CD4-positive, alpha-beta T cell (primary cell): ENCODE results near the gene PHF10. TPM values are rescaled to one million over a fixed set of nuclear protein-coding genes. Genes with fewer than 3 reads are reported as not detected.
"Not testable (repeated sequence)": the region's sequence is repeated elsewhere in the genome, so short reads cannot be mapped to it uniquely, and the experiment has no call there.

Source experiments
- ATAC-seq: fragments of 200-7000 bp; cut with Tn5 transposase; one replicate; pipeline ENCODE4 v1.10.0; 2022; ENCODE audit warnings: mild to moderate bottlenecking; ENCODE audit not compliant: poor library complexity
- CTCF ChIA-PET: fragments of 350-600 bp; sonication (Branson Sonifier 250); formaldehyde crosslinking; loops from one replicate; lab custom pipeline; 2021; ENCODE audit warnings: antibody characterized with exemption, inconsistent platforms; lab: Charles Lee
- POLR2A ChIA-PET: fragments of 350-600 bp; sonication (Branson Sonifier 250); formaldehyde crosslinking; loops from one replicate; lab custom pipeline; 2021; ENCODE audit warnings: antibody characterized with exemption, inconsistent platforms; lab: Charles Lee
- DNase-seq, 14 experiments: peaks; one replicate each; pipeline ENCODE4 v3.0.0-alpha.2; 2013 to 2020; ENCODE audit warnings: mixed read lengths in 2 of 14
- H3K27ac ChIP-seq, 2 donors: one replicate each; pipeline versions ENCODE4 v1.5.1 to v1.7.0; 2013; ENCODE audit warnings: low read length in 2 of 2, low read depth in 1 of 2, mild to moderate bottlenecking in 1 of 2
- H3K27me3 ChIP-seq, 2 experiments: 1 replicate in 1 of 2; 2 replicates in 1 of 2; pipeline versions ENCODE4 v1.6.1 to v1.7.0; 2013; ENCODE audit warnings: low read length in 2 of 2, control low read depth in 1 of 2, mild to moderate bottlenecking in 1 of 2, moderate library complexity in 1 of 2; ENCODE audit not compliant: insufficient read depth in 2 of 2, control insufficient read depth in 1 of 2
- H3K36me3 ChIP-seq: one replicate; pipeline ENCODE4 v1.6.1; 2013; ENCODE audit warnings: low read length, control low read depth; ENCODE audit not compliant: insufficient read depth
- H3K4me1 ChIP-seq: one replicate; pipeline ENCODE4 v1.6.1; 2013; ENCODE audit warnings: low read length, control low read depth; ENCODE audit not compliant: insufficient read depth
- H3K4me3 ChIP-seq: one replicate; pipeline ENCODE4 v1.5.1; 2013; ENCODE audit warnings: mild to moderate bottlenecking, low read length, moderate library complexity
- H3K9me3 ChIP-seq, 2 experiments: 1 replicate in 1 of 2; 2 replicates in 1 of 2; pipeline versions ENCODE4 v1.6.1 to v1.7.0; 2013; ENCODE audit warnings: low read length in 2 of 2, mild to moderate bottlenecking in 2 of 2, control low read depth in 1 of 2, moderate library complexity in 1 of 2; ENCODE audit not compliant: control insufficient read depth in 1 of 2, insufficient read depth in 1 of 2
- H3K27ac Mint-ChIP-seq: one replicate; pipeline ENCODE4 v1.8.0; 2020; ENCODE audit warnings: mixed read lengths
- H3K27me3 Mint-ChIP-seq: one replicate; pipeline ENCODE4 v1.8.0; 2021; ENCODE audit warnings: mixed read lengths
- H3K36me3 Mint-ChIP-seq: one replicate; pipeline ENCODE4 v1.8.0; 2021; ENCODE audit warnings: low read depth, mixed read lengths
- H3K4me1 Mint-ChIP-seq: one replicate; pipeline ENCODE4 v1.8.0; 2021; ENCODE audit warnings: low read depth, mixed read lengths
- H3K4me3 Mint-ChIP-seq: one replicate; pipeline ENCODE4 v1.8.0; 2020; ENCODE audit warnings: mild to moderate bottlenecking, mixed read lengths
- H3K9me3 Mint-ChIP-seq: one replicate; pipeline ENCODE4 v1.8.0; 2020; ENCODE audit warnings: mixed read lengths
- intact Hi-C, 2 experiments: fragments of 100-400 bp; cut with DNase I in 1 of 2; cut with micrococcal nuclease in 1 of 2; formaldehyde crosslinking; loops; one replicate each; pipeline versions ENCODE4 v1.15.1 to v1.9.0; 2023 to 2025; cut with DNase I, micrococcal nuclease
- total RNA-seq, 174 experiments: library from RNA in 2 of 174; stranded (reverse) in 2 of 174; gene quantifications; one replicate each; pipeline ENCODE4 v1.2.3 and lab custom pipeline; 2021 to 2026
- TF ChIP-seq, protein P1 (sequence below): fragments of 200-600 bp; IDR thresholded peaks from one replicate; pipeline ENCODE4 v1.8.0; 2022; ENCODE audit warnings: antibody characterized with exemption, mild to moderate bottlenecking

The PHF10 gene
- total RNA-seq, 2 experiments from 2014 or later: 93.9 to 97.8 TPM

DNA sequence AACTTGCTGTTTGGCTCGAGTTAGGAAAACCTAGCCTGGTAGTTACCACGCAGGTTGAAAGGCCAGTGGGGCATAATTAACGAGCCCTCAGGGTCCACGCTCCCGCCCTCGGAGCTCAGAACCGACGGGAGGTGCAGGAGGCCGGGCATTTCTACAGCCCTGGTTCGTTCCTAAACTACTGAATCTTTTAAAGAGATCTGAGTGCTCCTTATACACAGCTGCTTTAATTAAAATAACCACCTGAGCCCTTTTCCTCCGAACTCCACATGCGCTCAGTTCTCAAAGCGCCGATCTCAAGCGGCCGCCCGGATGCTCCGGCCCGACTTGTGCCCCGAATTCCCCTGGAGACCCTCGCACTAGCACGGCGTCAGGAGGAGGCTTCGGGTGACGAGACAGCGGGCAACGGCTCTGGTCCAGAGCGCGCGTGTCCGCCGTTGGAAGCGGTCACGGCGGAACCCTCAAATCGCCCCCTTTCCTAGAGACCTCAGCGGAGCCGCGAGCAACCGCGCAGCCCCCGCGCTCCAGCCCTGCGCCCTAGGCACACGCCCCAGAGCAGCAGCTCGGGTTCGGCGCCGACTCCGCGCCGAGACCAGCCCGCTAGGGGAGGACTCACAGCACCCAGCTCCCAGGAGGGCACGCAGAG lies 22.9 kb downstream of the PHF10 start:
- Histone ChIP-seq H3K27me3 (no peaks in the 10 kb centered on the region), H3K4me1 (peaks cover 21% of the 10 kb centered on the region), H3K36me3 (peaks cover 8% of the 10 kb centered on the region), H3K9me3 (peaks cover 0 to 2% of the 10 kb centered on the region in 2 experiments), H3K27ac (peak overlapping the region; percentile 87 to 92), H3K4me3 (peak overlapping the region; percentile 83)
- intact Hi-C loops: loop anchor here in 1 of 2 experiments (5.0 kb wide), 3 partner anchors 44 to 606 kb away; partner anchors contain the start of gene FAM120B
- Mint-ChIP-seq H3K36me3 (peaks cover 43% of the 10 kb centered on the region), H3K4me1 (peaks cover 67% of the 10 kb centered on the region), H3K27ac (peak overlapping the region; percentile 99), H3K4me3 (peak overlapping the region; percentile 98), H3K27me3 (no peaks in the 10 kb centered on the region), H3K9me3 (no peaks in the 10 kb centered on the region)
- CTCF ChIA-PET: interaction anchor here (1.0 to 2.8 kb wide), 6 partner anchors 16 to 882 kb away, joined by 3 to 11 read pairs (median 6); partner anchors contain the start of genes DYNLT2 and ERMARD
- TF ChIP-seq, protein P1, sequence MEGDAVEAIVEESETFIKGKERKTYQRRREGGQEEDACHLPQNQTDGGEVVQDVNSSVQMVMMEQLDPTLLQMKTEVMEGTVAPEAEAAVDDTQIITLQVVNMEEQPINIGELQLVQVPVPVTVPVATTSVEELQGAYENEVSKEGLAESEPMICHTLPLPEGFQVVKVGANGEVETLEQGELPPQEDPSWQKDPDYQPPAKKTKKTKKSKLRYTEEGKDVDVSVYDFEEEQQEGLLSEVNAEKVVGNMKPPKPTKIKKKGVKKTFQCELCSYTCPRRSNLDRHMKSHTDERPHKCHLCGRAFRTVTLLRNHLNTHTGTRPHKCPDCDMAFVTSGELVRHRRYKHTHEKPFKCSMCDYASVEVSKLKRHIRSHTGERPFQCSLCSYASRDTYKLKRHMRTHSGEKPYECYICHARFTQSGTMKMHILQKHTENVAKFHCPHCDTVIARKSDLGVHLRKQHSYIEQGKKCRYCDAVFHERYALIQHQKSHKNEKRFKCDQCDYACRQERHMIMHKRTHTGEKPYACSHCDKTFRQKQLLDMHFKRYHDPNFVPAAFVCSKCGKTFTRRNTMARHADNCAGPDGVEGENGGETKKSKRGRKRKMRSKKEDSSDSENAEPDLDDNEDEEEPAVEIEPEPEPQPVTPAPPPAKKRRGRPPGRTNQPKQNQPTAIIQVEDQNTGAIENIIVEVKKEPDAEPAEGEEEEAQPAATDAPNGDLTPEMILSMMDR: no peak
- ATAC-seq (peak; percentile 10), DNase-seq (peak in 2 of 14 experiments; percentile 8 to 21)
- POLR2A ChIA-PET: interaction anchor here (0.7 to 5.7 kb wide), 14 partner anchors 9 to 883 kb away, joined by 3 to 230 read pairs (median 6); partner anchors contain the start of genes DYNLT2, ERMARD, PDCD2 and PHF10

DNA sequence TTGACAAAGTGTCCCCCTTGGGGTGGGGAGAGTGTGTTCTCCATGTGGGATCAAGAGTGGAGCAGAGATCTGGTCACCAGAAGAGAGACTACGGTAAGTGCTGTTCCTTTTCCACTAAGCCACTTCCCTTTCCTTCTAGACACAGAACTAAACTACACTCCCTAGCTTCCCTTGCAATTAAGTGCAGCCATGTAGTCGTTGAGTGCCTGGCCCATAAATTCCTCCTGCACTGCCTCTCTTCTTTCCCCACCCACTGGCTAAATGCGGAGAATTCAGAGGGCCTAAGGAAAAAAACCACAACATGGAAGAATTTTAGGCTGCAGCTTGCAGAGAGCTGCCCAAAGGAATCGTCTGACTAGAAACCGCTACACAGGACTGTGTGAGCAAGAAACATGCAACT lies 24.0 kb downstream of the PHF10 start:
- Histone ChIP-seq H3K27ac (no peak overlapping the region), H3K36me3 (peaks cover 7% of the 10 kb centered on the region), H3K27me3 (no peaks in the 10 kb centered on the region), H3K4me3 (no peak overlapping the region), H3K9me3 (peaks cover 0 to 4% of the 10 kb centered on the region in 2 experiments), H3K4me1 (peaks cover 21% of the 10 kb centered on the region)
- Mint-ChIP-seq H3K27me3 (no peaks in the 10 kb centered on the region), H3K9me3 (peaks cover 3% of the 10 kb centered on the region), H3K4me3 (peak overlapping the region; percentile 62), H3K27ac (peak overlapping the region; percentile 99), H3K36me3 (peaks cover 33% of the 10 kb centered on the region), H3K4me1 (peaks cover 57% of the 10 kb centered on the region)
- CTCF ChIA-PET: interaction anchor here (2.8 kb wide), 1 partner anchor 90 kb away, joined by 11 read pairs; no protein-coding TSS in a partner anchor
- POLR2A ChIA-PET: interaction anchor here (5.6 kb wide), 1 partner anchor 51 kb away, joined by 69 read pairs; the partner anchor contains the start of genes DYNLT2 and ERMARD
- no peak for DNase-seq
- no peak for ATAC-seq
- intact Hi-C loops: loop anchor here in 1 of 2 experiments (5.0 kb wide), 3 partner anchors 43 to 607 kb away; partner anchors contain the start of gene FAM120B
- TF ChIP-seq, protein P1: no peak

DNA sequence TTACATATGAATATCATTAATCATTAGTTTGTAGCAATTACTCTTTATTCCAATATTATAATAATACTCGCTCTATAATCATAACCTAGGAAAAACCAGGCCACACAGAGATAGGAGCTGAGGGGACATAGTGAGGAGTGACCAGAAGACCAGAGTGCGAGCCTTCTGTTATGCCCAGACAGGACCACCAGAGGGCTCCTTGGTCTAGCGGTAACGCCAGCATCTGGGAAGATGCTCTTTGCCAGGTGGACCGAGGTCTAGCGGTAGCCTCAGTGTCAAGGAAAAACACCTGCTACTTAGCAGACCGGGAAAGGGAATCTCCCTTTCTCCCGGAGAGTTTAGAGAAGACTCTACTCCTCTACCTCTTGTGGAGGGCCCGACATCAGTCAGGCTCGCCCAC lies 27.2 kb downstream of the PHF10 start:
- TF ChIP-seq, protein P1: peak; percentile 10
- H3K27ac ChIP-seq, H3K36me3 ChIP-seq, H3K9me3 Mint-ChIP-seq, CTCF ChIA-PET, H3K27ac Mint-ChIP-seq, ATAC-seq, POLR2A ChIA-PET, H3K27me3 Mint-ChIP-seq, H3K27me3 ChIP-seq, H3K4me3 ChIP-seq, H3K4me3 Mint-ChIP-seq: not testable (repeated sequence)
- intact Hi-C loops: loop anchor here in 1 of 2 experiments (5.0 kb wide), 1 partner anchor 250 kb away; no protein-coding TSS in a partner anchor
- peak in 1 of 14 experiments; percentile 7 for DNase-seq
- peaks cover 29% of the 10 kb centered on the region for H3K36me3 Mint-ChIP-seq
- H3K4me1 ChIP-seq: peaks cover 12% of the 10 kb centered on the region
- H3K9me3 ChIP-seq: peaks cover 9 to 13% of the 10 kb centered on the region in 2 experiments
- peaks cover 29% of the 10 kb centered on the region for H3K4me1 Mint-ChIP-seq
